CD4-positive, alpha-beta T cell treated with Interleukin-15 for 4 hours (primary cell): ENCODE measurements around the gene ANP32A.

Experiments used
- DNase-seq: peaks from one replicate; pipeline ENCODE4 v3.0.0-alpha.2; 2020; ENCODE audit warnings: low spot score

ANP32A gene

DNA sequence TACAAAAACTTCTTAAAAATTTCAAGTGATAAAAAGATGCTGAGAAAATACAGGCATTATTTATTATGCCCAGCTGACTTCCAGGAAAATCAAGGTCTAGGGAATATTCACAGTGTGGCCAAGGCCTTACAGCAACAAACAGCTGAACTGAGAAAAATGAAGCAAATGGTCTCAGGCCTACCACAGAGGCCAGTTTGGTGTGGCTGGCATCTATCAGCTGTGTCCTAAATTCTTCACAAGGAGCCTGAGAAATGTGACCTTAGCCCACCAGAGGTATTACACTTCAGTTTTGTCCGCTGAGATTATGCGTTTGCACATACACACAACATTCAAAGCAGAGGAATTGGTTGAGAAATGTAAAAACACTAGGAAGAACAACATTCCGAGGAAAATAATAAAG is 77.4 kb downstream of the ANP32A start:
- no peak for DNase-seq

- no peak for DNase-seq
These were observed 81.2 kb downstream of the ANP32A start for GRCh38 chr15:68739390-68740080.

DNA sequence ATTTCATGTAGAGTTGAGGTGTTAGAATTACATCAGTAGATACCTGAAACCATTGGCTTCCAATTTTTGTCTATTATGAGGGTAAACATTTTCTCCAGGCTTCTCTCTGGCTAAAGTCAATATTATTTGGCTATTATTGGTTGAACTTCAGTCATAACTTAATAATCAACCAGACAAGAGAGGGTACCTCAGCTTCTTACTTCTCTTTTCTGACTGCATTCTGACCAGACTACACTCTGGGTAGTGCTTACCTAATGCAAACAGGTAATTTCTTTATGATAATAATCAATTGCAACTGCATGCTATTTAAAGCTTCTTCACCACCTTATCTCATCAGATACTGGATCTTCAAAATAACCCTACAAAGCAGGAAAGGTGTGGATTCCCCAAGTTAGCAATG is 85.1 kb downstream of the ANP32A start:
- DNase-seq = no peak

- DNase-seq = no peak
These were observed 85.8 kb downstream of the ANP32A start for GRCh38 chr15:68734881-68735280.

- DNase-seq = no peak
These were observed 86.3 kb downstream of the ANP32A start for GRCh38 chr15:68734352-68734751.

GRCh38 chr15:68733666-68734065 is 87.0 kb downstream of the ANP32A start:
- DNase-seq = no peak

GRCh38 chr15:68732451-68732850 is 88.2 kb downstream of the ANP32A start:
- DNase-seq = no peak

DNA sequence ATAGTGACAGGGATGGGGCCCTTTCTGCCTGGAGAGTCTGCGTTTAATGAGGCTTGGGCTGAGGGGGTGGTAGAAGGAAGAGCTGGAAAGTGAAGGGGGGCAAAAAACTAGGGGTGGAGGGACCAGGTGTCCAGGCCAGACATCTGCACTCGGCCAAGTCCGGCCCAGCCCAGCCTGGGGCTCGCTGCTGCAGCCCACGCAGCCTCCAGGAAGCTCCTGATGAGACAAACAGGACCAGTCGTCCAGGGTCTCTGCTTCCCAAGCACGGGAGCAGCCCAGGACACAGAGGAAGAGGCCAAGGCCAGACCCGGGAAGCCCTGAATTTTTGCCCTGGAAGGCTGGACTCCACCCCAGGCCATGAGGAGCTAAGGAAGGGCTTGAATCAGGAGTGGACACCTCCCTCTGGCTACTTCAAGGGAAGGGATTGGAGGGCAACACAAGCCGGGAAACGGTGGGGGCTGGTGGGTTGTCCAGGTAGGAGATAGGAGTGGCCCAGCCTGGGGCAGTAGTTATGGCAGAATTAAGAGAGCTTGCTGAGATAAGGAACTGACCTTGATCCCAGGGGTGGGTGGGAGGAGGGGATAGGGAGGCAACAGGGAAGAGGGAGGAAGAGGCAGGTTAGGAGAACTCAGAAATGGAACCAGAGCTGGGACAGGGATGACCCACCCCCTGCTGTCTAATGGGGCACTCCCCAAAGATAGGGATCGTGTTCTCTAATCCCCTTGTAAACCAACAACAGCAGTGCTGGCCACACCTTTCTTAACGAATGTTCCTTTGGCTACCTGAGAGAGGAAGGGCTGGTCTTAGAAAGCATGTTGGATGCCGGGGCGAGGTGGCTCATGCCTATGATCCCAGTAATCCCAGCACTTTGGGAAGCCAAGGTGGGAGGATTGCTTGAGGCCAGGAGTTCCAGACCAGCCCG is 89.5 kb downstream of the ANP32A start:
- no peak for DNase-seq

DNA sequence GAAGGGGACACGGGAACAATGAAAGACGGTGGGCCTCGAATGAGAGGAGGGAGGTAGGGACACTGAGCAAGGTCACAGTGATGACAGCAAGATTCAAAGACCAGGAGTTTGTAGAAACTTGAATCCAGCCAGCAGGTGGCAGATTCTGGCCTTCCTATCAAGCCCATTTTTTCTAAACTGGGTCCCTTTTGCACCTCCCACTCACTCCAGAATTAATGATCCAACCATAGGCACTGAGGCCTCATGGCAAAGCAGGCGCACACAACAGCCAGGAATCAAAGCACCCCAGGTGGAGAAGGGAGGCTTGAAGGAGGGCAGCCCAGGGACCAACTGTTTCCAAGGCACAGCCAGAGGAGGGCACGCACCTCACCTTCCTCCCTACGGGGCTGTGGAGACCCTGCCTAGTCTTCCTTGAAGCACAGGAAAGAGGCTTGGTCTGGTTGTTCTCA is 90.2 kb downstream of the ANP32A start:
- peak; percentile 7 for DNase-seq

DNA sequence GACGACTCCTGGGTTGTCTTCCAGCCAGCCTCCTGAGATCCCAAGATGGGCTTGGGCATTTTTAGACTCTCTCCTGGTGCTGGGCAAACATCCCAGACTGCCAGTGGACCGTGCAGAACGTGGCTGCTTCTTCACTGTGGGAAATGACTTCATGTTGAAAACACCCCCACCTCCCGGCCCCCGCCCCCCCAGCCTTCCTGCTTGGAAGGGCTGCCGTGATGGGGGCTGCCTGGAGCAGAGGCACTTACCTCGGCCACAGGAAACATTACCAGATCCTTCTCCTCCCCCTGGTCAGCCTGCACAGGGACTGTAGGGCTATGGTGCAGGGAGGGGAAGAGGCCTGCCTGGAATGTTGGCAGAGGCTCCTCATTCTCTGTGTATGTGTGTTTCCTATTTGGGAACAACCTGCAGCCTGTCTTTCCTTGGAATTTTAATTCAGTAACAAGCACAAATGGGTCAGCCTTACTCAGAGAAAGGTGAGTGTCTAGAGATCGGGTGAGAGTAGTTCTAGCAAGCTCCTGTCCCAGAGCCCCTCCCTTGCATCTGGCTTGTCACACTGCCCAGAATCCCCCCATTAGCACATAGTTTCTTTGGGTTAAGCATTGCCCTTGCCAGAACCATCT is 90.8 kb downstream of the ANP32A start:
- DNase-seq = no peak
